ENCODE measurements around the gene RPS25. TPM values are rescaled to one million over a fixed set of nuclear protein-coding genes. Genes with fewer than 3 reads are reported as not detected.

RPS25 gene
- total and polyA plus RNA-seq, 4 donors, result 228 to 499 (median 385) TPM

- no peak for DNase-seq (ENCODE audit: low spot score)
- no peak overlapping the region for H3K4me3 ChIP-seq (ENCODE audit: low read depth in 1 of 3, low read length in 3 of 3)
- H3K27ac ChIP-seq (ENCODE audit: low read depth in 1 of 2, low read length in 2 of 2), result no peak overlapping the region
- H3K4me1 ChIP-seq (ENCODE audit: control insufficient read depth in 4 of 4, insufficient read depth in 4 of 4, low read length in 3 of 4), result peaks cover 5 to 24% (median 19%) of the 10 kb centered on the region in 4 donors
- no peak overlapping the region for H3K9ac ChIP-seq (ENCODE audit: low read depth in 1 of 2, low read length in 2 of 2)
- peaks cover 6 to 40% (median 31%) of the 10 kb centered on the region in 4 donors for H3K36me3 ChIP-seq (ENCODE audit: control insufficient read depth in 4 of 4, insufficient read depth in 3 of 4, low read depth in 1 of 4, low read length in 3 of 4)
- no peaks in the 10 kb centered on the region for H3K27me3 ChIP-seq (ENCODE audit: control insufficient read depth in 4 of 4, insufficient read depth in 4 of 4, low read length in 3 of 4)
- no peaks in the 10 kb centered on the region for H3K9me3 ChIP-seq (ENCODE audit: control insufficient read depth in 4 of 4, low read length in 3 of 4)
- 44% methylated on average over 8 of the region's 8 CpGs for WGBS
- TF ChIP-seq FOXA1 (IDR thresholded peaks at IDR 0.05) (no peak), SP1 (IDR thresholded peaks at IDR 0.05) (no peak), YY1 (IDR thresholded peaks at IDR 0.05) (peak; percentile 61), RAD21 (IDR thresholded peaks at IDR 0.05) (peak; percentile 11 to 32), ZBTB33 (IDR thresholded peaks at IDR 0.05) (no peak), TAF1 (conservative IDR thresholded peaks at IDR 0.05) (no peak), HNF4A (conservative IDR thresholded peaks at IDR 0.05) (no peak), NR2F2 (IDR thresholded peaks at IDR 0.05) (no peak)
- TF ChIP-seq, protein P1, sequence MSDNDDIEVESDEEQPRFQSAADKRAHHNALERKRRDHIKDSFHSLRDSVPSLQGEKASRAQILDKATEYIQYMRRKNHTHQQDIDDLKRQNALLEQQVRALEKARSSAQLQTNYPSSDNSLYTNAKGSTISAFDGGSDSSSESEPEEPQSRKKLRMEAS (IDR thresholded peaks at IDR 0.05), result no peak
- TF ChIP-seq, protein P2, sequence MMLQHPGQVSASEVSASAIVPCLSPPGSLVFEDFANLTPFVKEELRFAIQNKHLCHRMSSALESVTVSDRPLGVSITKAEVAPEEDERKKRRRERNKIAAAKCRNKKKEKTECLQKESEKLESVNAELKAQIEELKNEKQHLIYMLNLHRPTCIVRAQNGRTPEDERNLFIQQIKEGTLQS (IDR thresholded peaks at IDR 0.05), result no peak
- TF ChIP-seq, protein P3, sequence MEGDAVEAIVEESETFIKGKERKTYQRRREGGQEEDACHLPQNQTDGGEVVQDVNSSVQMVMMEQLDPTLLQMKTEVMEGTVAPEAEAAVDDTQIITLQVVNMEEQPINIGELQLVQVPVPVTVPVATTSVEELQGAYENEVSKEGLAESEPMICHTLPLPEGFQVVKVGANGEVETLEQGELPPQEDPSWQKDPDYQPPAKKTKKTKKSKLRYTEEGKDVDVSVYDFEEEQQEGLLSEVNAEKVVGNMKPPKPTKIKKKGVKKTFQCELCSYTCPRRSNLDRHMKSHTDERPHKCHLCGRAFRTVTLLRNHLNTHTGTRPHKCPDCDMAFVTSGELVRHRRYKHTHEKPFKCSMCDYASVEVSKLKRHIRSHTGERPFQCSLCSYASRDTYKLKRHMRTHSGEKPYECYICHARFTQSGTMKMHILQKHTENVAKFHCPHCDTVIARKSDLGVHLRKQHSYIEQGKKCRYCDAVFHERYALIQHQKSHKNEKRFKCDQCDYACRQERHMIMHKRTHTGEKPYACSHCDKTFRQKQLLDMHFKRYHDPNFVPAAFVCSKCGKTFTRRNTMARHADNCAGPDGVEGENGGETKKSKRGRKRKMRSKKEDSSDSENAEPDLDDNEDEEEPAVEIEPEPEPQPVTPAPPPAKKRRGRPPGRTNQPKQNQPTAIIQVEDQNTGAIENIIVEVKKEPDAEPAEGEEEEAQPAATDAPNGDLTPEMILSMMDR (IDR thresholded peaks at IDR 0.05; ENCODE audit: low read depth, low read length, missing input control), result no peak
Measured at GRCh38 chr11:119015054-119015611, 3.0 kb downstream of the RPS25 start.

DNA sequence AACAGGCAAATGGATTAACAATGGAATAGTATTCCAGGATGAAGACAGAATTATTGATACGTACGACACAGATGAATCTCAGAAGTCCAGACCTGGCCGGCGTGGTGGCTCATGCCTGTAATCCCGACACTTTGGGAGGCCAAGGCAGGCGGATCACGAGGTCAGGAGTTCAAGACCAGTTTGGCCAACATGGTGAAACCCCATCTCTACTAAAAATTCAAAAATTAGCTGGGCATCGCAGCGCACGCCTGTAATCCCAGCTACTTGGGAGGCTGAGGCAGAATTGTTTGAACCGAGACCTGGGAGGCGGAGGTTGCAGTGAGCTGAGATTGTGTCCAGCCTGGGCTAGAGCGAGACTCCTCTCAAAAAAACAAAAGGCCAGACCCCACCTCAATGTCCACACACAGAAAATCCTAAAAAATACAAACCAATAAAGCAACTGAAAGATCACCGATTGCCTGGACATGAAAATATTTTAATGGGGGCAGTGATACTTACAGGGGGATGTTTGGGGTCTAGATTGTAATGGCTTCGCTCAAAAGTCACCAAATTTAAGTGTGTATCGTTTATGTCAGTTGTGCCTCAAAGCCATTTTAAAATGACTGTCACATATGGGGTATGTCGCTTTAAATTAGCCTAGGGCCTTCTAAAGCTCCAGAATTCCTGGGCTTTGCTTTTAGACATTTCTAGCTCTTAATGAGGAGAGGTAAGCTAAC, 3.8 kb downstream of the RPS25 start:
- H3K4me3 ChIP-seq (ENCODE audit: low read depth in 1 of 3, low read length in 3 of 3), result no peak overlapping the region
- WGBS, result 97% methylated on average over 17 of the region's 17 CpGs
- H3K9me3 ChIP-seq (ENCODE audit: control insufficient read depth in 4 of 4, low read length in 3 of 4), result no peaks in the 10 kb centered on the region
- H3K4me1 ChIP-seq (ENCODE audit: control insufficient read depth in 4 of 4, insufficient read depth in 4 of 4, low read length in 3 of 4), result peaks cover 5 to 19% (median 14%) of the 10 kb centered on the region in 4 donors
- TF ChIP-seq FOXA1 (IDR thresholded peaks at IDR 0.05), result no peak
- no peak for TF ChIP-seq RXRA (IDR thresholded peaks at IDR 0.05)
- no peak for TF ChIP-seq SP1 (IDR thresholded peaks at IDR 0.05)
- no peak for TF ChIP-seq FOXA2 (IDR thresholded peaks at IDR 0.05)
- no peak for TF ChIP-seq NR2F2 (IDR thresholded peaks at IDR 0.05)
- no peak for TF ChIP-seq HNF4G (IDR thresholded peaks at IDR 0.05)
- TF ChIP-seq JUND (IDR thresholded peaks at IDR 0.05), result no peak
- TF ChIP-seq GABPA (IDR thresholded peaks at IDR 0.05 in 1 of 2, conservative IDR thresholded peaks at IDR 0.05 in 1 of 2), result no peak
- TF ChIP-seq EGR1 (IDR thresholded peaks at IDR 0.05; ENCODE audit: low read depth in 2 of 2), result no peak
- TF ChIP-seq HNF4A (conservative IDR thresholded peaks at IDR 0.05), result no peak
- no peak for TF ChIP-seq TAF1 (conservative IDR thresholded peaks at IDR 0.05)
- no peak for TF ChIP-seq YY1 (IDR thresholded peaks at IDR 0.05)
- TF ChIP-seq, protein P4, sequence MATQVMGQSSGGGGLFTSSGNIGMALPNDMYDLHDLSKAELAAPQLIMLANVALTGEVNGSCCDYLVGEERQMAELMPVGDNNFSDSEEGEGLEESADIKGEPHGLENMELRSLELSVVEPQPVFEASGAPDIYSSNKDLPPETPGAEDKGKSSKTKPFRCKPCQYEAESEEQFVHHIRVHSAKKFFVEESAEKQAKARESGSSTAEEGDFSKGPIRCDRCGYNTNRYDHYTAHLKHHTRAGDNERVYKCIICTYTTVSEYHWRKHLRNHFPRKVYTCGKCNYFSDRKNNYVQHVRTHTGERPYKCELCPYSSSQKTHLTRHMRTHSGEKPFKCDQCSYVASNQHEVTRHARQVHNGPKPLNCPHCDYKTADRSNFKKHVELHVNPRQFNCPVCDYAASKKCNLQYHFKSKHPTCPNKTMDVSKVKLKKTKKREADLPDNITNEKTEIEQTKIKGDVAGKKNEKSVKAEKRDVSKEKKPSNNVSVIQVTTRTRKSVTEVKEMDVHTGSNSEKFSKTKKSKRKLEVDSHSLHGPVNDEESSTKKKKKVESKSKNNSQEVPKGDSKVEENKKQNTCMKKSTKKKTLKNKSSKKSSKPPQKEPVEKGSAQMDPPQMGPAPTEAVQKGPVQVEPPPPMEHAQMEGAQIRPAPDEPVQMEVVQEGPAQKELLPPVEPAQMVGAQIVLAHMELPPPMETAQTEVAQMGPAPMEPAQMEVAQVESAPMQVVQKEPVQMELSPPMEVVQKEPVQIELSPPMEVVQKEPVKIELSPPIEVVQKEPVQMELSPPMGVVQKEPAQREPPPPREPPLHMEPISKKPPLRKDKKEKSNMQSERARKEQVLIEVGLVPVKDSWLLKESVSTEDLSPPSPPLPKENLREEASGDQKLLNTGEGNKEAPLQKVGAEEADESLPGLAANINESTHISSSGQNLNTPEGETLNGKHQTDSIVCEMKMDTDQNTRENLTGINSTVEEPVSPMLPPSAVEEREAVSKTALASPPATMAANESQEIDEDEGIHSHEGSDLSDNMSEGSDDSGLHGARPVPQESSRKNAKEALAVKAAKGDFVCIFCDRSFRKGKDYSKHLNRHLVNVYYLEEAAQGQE (IDR thresholded peaks at IDR 0.05), result no peak
- TF ChIP-seq, protein P3 (IDR thresholded peaks at IDR 0.05; ENCODE audit: low read depth, low read length, missing input control), result no peak
- H3K27ac ChIP-seq (ENCODE audit: low read depth in 1 of 2, low read length in 2 of 2), result no peak overlapping the region
- H3K9ac ChIP-seq (ENCODE audit: low read depth in 1 of 2, low read length in 2 of 2), result no peak overlapping the region
- H3K27me3 ChIP-seq (ENCODE audit: control insufficient read depth in 4 of 4, insufficient read depth in 4 of 4, low read length in 3 of 4), result no peaks in the 10 kb centered on the region
- DNase-seq (ENCODE audit: low spot score), result no peak
- peaks cover 7 to 41% (median 31%) of the 10 kb centered on the region in 4 donors for H3K36me3 ChIP-seq (ENCODE audit: control insufficient read depth in 4 of 4, insufficient read depth in 3 of 4, low read depth in 1 of 4, low read length in 3 of 4)
